Dedifferentiated amniotic fluid mesenchymal stem cell (primary cell): Measurements from ENCODE around the gene SPACA7.

Source experiments
- DNase-seq: peaks from one replicate; pipeline ENCODE4 v3.0.0-alpha.2; 2016; ENCODE audit errors: extremely low spot score

SPACA7 gene

GRCh38 chr13:112447761-112448603, 71.8 kb downstream of the SPACA7 start:
- no peak for DNase-seq

- DNase-seq, result no peak
Measured at GRCh38 chr13:112448621-112449544, 72.7 kb downstream of the SPACA7 start.

DNA sequence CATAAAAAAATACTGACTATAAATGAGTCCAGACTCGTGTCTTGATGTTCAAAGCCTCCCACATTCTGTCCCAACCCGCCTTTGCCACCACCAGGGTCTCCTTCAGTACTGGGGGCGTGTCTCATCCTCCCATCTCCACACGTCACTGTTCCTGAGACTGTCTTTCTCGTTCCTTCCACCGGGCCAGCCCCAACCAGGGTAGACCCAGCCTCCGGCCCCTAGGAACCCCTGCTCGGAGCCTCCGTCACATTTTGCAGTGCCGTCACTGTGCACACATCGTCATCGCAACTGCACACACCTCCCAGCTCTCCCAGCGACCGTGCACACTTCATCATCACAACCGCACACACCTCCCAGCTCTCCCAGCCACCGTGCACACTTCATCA, 73.4 kb downstream of the SPACA7 start:
- DNase-seq, result no peak

GRCh38 chr13:112450118-112450903, 74.2 kb downstream of the SPACA7 start:
- no peak for DNase-seq

- no peak for DNase-seq
Measured at GRCh38 chr13:112450904-112451240, 74.7 kb downstream of the SPACA7 start.

GRCh38 chr13:112451512-112452379, 75.6 kb downstream of the SPACA7 start:
- no peak for DNase-seq

DNA sequence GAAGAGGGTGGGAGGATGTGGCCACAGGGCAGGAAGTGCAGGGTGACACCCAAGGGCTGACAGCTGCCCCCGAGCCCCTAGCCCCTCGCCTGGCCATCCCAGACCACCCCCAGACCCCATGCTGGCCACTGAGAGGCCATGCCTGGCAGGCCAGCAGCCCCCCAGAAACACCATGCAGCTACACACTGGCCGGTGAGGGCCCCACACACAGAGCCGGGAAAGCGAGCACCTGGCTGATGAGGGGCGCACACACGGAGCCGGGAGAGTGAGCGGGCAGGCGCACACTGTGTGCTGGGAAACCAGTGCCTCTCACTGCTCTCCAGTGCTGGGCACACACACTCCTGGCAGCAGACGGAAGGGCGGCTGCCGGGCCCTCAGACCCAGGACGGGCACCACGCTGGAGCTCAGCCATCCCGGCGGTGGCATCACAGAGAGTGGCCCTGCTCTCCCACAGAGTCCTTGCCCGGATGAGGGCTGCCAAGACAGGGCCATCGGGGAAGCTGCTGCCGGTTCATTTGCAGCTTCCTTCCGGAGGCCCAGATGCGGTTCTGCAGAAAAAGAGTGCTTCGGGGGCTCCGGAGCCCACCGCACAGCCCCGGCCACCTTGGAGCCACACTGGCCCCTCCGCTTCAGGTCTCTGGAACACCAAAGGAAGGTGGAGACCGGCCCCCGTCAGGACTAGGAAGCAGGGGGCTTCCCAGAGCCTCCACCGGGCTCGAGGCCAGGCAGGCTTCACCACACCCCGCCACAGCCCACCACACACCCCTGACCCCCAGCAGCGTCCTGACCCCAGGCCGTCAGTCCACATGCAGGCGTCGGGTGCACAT, 76.4 kb downstream of the SPACA7 start:
- no peak for DNase-seq

DNA sequence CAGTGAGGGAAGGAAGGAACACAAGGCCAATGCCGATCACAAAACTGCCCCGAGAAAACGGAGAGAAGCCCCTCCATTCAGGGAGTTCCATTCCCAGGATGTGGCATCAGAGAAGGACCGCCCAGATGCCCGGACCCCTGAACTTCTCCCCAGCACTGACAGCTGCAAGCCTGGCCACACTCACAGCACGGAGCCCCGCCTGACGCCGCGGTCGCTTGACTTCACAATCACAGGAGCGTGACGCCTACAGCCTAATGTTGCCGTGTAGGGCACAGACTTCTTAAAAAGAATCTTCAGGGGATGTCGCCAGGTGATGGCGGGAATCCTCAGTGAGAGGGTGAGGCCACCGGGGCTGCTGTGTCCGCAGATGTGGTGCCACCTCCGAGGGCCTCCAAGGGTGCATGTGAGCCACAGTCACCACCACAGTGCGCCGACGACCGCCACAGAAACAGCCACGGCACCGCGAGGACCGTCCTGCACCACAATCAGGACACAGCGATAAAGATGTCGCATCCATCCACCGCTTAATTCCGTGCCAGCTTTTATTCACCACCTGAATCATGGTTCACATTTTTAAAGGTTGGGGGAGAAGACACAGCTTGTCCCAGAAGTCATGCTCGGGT, 77.2 kb downstream of the SPACA7 start:
- no peak for DNase-seq

DNA sequence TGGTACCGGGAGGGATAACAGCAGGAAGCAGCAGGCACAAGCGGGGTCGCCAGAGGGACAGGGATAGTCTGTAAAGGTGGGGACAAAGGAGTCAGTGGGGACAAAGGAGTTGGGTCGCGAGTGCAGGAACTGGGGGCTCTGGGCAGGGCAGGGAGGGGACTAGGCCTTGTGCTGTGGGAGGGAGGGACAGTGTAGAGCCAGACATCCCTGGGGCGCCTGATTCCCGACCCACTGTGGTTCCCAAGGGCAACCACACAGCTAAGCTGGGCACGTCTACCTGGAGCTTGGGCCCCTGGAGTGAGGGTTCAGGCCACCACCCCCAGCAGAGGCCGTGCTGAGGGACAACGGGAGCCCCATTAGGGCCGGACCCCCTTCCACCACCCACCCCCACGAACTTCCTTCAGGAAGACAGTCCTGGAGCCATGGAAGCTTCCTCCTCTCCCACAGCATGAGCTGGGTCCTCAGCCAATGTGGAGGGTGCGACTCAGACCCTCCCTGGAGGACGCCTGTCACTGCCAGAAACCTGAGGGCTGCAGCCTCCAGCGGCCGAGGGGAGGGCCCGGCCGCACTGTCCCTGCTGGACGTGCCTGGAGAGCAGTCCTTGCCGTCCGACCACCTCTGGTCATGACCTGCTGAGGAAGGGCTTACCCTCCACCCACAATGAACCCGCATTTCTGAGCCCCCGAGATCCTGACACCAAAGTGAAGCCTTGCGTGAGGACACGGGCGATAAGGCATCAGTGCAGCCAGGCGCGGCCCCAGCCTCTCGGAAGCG, 77.9 kb downstream of the SPACA7 start:
- DNase-seq, result no peak

GRCh38 chr13:112454648-112455334, 78.6 kb downstream of the SPACA7 start:
- DNase-seq, result no peak

DNA sequence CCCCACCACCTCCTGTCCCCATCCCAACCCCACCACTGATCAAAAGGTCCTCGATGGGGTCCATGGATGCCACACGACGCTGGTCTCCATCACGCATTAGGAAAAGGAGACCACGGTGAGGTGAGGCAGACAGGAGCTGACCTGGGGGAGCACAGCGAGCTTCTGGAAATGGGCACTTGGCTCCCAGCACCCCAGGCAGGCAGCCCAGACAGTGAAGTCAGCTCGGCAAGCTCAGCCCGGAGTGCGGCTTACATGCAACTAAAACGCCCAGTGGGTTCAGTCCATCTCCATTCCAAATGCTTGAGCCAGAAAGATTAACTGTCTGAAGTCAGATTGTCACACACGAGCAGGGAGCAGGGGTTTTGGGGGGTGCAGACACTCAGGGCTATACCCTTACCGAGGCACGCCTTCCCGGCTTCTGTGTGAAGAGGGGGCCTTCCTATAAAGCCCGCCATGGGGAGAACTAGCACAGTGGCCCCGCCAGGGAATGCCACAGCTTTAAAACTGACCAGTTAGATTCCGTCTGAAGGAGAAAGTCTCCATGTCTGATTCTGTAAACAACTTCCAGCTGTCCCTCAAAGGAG, 79.4 kb downstream of the SPACA7 start:
- no peak for DNase-seq

DNA sequence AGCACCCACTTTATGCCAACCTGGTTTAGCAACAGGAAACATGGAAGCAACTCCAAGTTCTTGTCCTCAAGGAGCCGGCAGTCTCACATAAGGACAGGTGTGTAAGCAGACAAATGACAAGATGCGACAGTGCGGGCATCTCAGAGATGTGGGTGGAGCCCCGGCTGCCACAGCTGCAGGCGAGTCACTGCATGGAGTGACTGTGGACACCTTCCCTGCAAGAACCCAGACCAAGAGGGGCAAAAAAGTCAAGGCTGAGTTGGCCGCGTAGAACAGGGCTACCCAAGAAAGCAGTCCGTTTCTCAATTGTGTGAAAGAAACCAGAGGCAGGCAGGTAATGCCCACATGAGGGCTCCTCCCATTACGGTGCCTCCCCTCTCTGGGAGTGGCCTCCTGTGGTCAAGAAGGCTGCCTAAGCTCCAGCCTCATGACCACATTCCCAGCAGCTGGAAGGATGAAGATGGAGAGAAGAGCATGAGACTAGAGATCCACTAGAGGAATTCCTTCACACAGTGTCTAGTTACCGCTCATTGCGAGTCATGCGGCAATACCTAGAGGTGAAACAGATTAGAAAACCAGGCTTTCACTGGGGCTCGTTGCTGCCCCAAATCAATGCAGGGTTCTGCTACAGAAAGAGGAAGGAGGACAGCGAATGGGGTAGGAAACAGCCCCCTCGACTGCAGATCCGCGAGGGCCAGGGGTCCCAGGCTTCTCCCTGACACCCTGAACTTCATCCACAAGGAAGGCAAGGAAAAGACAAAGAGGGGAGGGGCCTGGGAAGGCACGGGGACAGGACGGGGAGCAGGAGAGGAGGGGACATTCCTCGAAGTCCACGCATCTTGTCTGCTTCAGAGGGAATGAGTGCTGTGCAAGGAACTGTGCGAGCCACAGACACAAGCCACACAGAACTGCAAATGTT, 80.2 kb downstream of the SPACA7 start:
- no peak for DNase-seq

- DNase-seq, result no peak
Measured at GRCh38 chr13:112457081-112457480, 80.9 kb downstream of the SPACA7 start.

GRCh38 chr13:112457485-112457884, 81.3 kb downstream of the SPACA7 start:
- DNase-seq, result no peak

- DNase-seq, result no peak
Measured at GRCh38 chr13:112462408-112462807, 86.3 kb downstream of the SPACA7 start.

GRCh38 chr13:112464720-112465119, 88.6 kb downstream of the SPACA7 start:
- DNase-seq, result no peak
